GM10847 (cell line): ENCODE results near the gene PAM16.

ENCODE experiments used
- POLR2A ChIP-seq: IDR thresholded peaks from 2 replicates; pipeline ENCODE4 v1.6.1; 2011; ENCODE audit not compliant: insufficient read length; ENCODE audit errors: extremely low read depth

The PAM16 gene

GRCh38 chr16:4315186-4316107 is 35.7 kb downstream of the PAM16 start, which contains the start of gene GLIS2:
Gene GLIS2, plus strand, starts transcription at chr16:4316067. Its CDS starts 16,214 bp downstream, at chr16:4332281.
- no peak for TF ChIP-seq POLR2A

GRCh38 chr16:4314532-4315185 is 36.5 kb downstream of the PAM16 start:
- TF ChIP-seq POLR2A = no peak

GRCh38 chr16:4313563-4314531 is 37.3 kb downstream of the PAM16 start:
- no peak for TF ChIP-seq POLR2A

DNA sequence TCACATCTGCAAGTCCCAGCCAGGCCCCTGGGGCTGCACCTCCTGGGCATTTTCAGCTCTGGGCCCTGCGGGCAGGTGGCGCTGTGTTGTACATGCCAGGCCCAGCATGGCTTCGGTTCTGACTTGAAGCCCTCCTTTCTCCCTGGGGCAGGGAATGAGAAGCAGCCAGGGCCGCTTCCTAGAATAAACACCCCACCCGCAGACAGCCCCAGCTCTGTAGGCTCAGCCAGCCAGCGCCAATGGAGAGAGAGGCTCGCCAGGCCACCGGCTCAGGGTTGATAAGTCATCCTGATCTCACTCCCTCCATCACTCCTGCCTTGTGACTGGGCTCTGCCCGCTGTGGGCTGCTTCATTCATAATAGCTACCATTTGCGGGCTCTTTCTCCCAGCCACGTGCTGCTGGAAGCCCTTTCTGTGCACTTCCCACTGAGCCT is 41.3 kb downstream of the PAM16 start:
- TF ChIP-seq POLR2A = no peak

GRCh38 chr16:4309102-4309832 is 41.9 kb downstream of the PAM16 start:
- TF ChIP-seq POLR2A = no peak

GRCh38 chr16:4307215-4308037 is 43.7 kb downstream of the PAM16 start:
- peak; percentile 63 for TF ChIP-seq POLR2A

GRCh38 chr16:4306470-4307214 is 44.5 kb downstream of the PAM16 start:
- TF ChIP-seq POLR2A = no peak

GRCh38 chr16:4303973-4304372 is 47.1 kb downstream of the PAM16 start:
- no peak for TF ChIP-seq POLR2A

DNA sequence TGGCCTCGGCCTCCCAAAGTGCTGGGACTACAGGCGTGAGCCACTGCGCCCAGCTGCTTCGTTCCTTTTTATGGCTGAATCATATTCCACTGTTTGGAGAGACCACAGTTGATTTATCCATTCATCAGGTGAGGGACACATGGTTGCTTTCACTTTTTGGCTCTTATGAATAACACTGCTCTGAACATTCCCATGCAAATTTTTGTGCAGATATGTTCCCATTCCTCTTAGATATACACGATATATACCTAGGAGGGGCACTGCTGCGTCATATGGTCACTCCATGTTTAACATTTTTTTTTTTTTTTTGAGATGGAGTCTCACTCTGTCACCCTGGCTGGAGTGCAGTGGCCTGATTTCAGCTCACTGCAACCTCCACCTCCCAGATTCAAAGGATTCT is 49.2 kb downstream of the PAM16 start:
- no peak for TF ChIP-seq POLR2A

DNA sequence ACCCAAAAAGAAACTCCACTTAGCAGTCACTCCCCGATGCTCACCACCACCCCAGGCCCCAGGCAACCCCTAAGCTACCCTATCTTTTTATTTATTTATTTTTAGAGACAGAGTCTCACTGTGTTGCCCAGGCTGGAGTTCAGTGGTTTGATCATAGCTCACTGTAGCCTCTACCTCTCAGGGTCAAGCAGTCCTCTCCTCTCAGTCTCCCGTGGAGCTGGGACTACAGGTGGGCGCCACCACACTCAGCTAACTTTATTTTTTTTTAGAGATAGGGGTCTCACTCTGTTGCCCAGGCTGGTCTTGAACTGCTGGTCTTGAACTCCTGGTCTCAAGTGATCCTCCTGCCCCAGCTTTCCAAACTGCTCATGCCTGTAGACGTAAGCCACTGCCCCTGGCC is 49.9 kb downstream of the PAM16 start:
- no peak for TF ChIP-seq POLR2A

- TF ChIP-seq POLR2A = no peak
Measured at GRCh38 chr16:4298761-4299522, 52.2 kb downstream of the PAM16 start.

DNA sequence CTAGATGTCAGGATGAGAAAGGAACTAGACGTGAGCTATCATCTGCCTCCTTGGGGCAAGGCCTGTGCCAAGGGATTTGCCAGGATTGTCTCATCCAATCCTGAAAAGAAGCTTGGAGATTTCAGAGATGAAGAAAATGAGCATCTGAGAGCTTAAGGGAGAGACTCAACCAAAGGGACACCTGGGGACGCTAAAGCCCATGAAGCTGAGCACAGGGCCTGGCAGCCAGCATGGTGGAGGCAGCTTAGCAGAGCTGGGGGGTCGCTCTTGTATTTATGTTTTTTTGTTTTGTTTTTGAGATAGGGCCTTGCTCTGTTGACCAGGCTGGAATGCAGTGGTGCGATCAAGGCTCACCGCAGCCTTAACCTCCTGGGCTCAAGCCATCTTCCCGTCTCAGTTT is 53.6 kb downstream of the PAM16 start:
- no peak for TF ChIP-seq POLR2A
